ENCODE data around the gene CCDC78.

DNA sequence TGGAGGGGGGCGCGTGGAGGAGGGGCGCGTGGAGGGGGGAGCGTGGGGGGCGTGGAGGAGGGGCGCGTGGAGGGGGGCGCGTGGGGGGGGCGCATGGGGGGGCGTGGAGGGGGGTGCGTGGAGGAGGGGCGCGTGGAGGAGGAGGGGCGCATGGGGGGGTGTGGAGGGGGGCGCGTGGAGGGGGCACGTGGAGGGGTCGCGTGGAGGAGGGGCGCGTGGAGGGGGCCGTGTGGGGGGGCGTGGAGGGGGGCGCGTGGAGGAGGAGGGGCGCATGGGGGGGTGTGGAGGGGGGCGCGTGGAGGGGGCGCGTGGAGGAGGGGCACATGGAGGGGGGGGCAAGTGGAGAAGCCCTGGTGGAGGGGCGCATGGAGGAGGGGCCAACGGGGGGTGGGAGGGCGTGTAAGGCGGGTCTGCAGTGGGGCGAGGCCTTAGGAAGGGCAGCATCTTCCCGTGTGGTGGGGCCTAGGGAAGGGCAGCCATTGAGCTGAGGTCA is 41.5 kb upstream of the CCDC78 start:
- no peak for TF ChIP-seq CTCF (IDR thresholded peaks at IDR 0.05; ENCODE audit: insufficient read depth, low read length, poor library complexity, severe bottlenecking)
- TF ChIP-seq EZH2phosphoT487 (conservative IDR thresholded peaks at IDR 0.05; ENCODE audit: low read length) = no peak
